ENCODE measurements around the gene CD38. TPM values are rescaled to one million over a fixed set of nuclear protein-coding genes. Genes with fewer than 3 reads are reported as not detected.

CD38 gene
- polyA plus RNA-seq, 1 donor (not counting 4 experiments of a cell fraction or from before 2014, with no cell fraction given) = 0.08 TPM

- Histone ChIP-seq H3K79me2 (ENCODE audit: control insufficient read depth, insufficient read depth, low read length) (no peaks in the 10 kb centered on the region), H3K4me2 (ENCODE audit: control insufficient read depth, extremely low read depth, insufficient read depth, low read depth, low read length) (no peak overlapping the region), H3K4me3 (ENCODE audit: control insufficient read depth in 2 of 3, extremely low read depth in 1 of 3, insufficient read depth in 2 of 3, low read depth in 1 of 3, low read length in 3 of 3) (no peak overlapping the region), H4K20me1 (ENCODE audit: control insufficient read depth, extremely low read depth, insufficient read depth, low read length) (no peaks in the 10 kb centered on the region), H3K27me3 (ENCODE audit: control insufficient read depth, extremely low read depth, insufficient read depth, low read length) (no peaks in the 10 kb centered on the region), H3K4me1 (ENCODE audit: control insufficient read depth, extremely low read depth, insufficient read depth, low read length) (peaks cover 4% of the 10 kb centered on the region), H3K9me3 (ENCODE audit: control insufficient read depth, low read depth, low read length) (no peaks in the 10 kb centered on the region), H2AFZ (ENCODE audit: control insufficient read depth, low read length) (no peak overlapping the region), H3K36me3 (ENCODE audit: control insufficient read depth in 2 of 2, extremely low read depth in 1 of 2, insufficient read depth in 2 of 2, low read length in 2 of 2) (no peaks in the 10 kb centered on the region), H3K9ac (ENCODE audit: control insufficient read depth, extremely low read depth, insufficient read depth, low read length) (no peak overlapping the region), H3K9me1 (ENCODE audit: control insufficient read depth, extremely low read depth, insufficient read depth, low read length) (no peaks in the 10 kb centered on the region), H3K27ac (ENCODE audit: control insufficient read depth, insufficient read depth, low read length) (no peak overlapping the region)
- FAIRE-seq = no peak
- dilution Hi-C loops (cut with MboI; ENCODE audit: extremely low pct_ligation_motif_present, low sequenced_read_pairs) = no loop called here
- TF ChIP-seq EZH2 (IDR thresholded peaks at IDR 0.05; ENCODE audit: low read length) = no peak
- TF ChIP-seq CTCF (optimal IDR thresholded peaks at IDR 0.05 in 1 of 3, IDR thresholded peaks at IDR 0.05 in 1 of 3, conservative IDR thresholded peaks at IDR 0.05 in 1 of 3; ENCODE audit: extremely low read depth in 1 of 3, insufficient read depth in 2 of 3, low read length in 3 of 3) = no peak
- DNase-seq (ENCODE audit: low read depth, low spot score) = no peak
Measured at GRCh38 chr4:15765391-15765790, 12.7 kb upstream of the CD38 start.

GRCh38 chr4:15765910-15766697 lies 12.0 kb upstream of the CD38 start:
- Histone ChIP-seq H3K9me1 (ENCODE audit: control insufficient read depth, extremely low read depth, insufficient read depth, low read length) (no peaks in the 10 kb centered on the region), H3K4me2 (ENCODE audit: control insufficient read depth, extremely low read depth, insufficient read depth, low read depth, low read length) (no peak overlapping the region), H3K9ac (ENCODE audit: control insufficient read depth, extremely low read depth, insufficient read depth, low read length) (no peak overlapping the region), H4K20me1 (ENCODE audit: control insufficient read depth, extremely low read depth, insufficient read depth, low read length) (no peaks in the 10 kb centered on the region), H3K9me3 (ENCODE audit: control insufficient read depth, low read depth, low read length) (no peaks in the 10 kb centered on the region), H2AFZ (ENCODE audit: control insufficient read depth, low read length) (no peak overlapping the region), H3K4me3 (ENCODE audit: control insufficient read depth in 2 of 3, extremely low read depth in 1 of 3, insufficient read depth in 2 of 3, low read depth in 1 of 3, low read length in 3 of 3) (no peak overlapping the region), H3K27me3 (ENCODE audit: control insufficient read depth, extremely low read depth, insufficient read depth, low read length) (peaks cover under 1% of the 10 kb centered on the region), H3K36me3 (ENCODE audit: control insufficient read depth in 2 of 2, extremely low read depth in 1 of 2, insufficient read depth in 2 of 2, low read length in 2 of 2) (no peaks in the 10 kb centered on the region), H3K79me2 (ENCODE audit: control insufficient read depth, insufficient read depth, low read length) (no peaks in the 10 kb centered on the region), H3K27ac (ENCODE audit: control insufficient read depth, insufficient read depth, low read length) (no peak overlapping the region), H3K4me1 (ENCODE audit: control insufficient read depth, extremely low read depth, insufficient read depth, low read length) (peaks cover 4% of the 10 kb centered on the region)
- TF ChIP-seq CTCF (optimal IDR thresholded peaks at IDR 0.05 in 1 of 3, IDR thresholded peaks at IDR 0.05 in 1 of 3, conservative IDR thresholded peaks at IDR 0.05 in 1 of 3; ENCODE audit: extremely low read depth in 1 of 3, insufficient read depth in 2 of 3, low read length in 3 of 3) (no peak), EZH2 (IDR thresholded peaks at IDR 0.05; ENCODE audit: low read length) (no peak)
- DNase-seq (ENCODE audit: low read depth, low spot score) (no peak), FAIRE-seq (no peak)
- dilution Hi-C loops (cut with MboI; ENCODE audit: extremely low pct_ligation_motif_present, low sequenced_read_pairs) = no loop called here

Data from keratinocyte (primary cell).